HepG2 (cell line): ENCODE measurements around the gene SMTNL1. TPM values are rescaled to one million over a fixed set of nuclear protein-coding genes. Genes with fewer than 3 reads are reported as not detected.

ENCODE experiments used
- FOXA1 ChIP-seq, 2 experiments: fragments of 450-650 bp in 1 of 2; sonication (generic) in 1 of 2; formaldehyde crosslinking in 1 of 2; IDR thresholded peaks; 2 replicates each; pipeline versions ENCODE4 v1.4.0 to v1.6.1; 2016 to 2020; ENCODE audit warnings: missing genetic modification reagents in 1 of 2
- GRHL1 ChIP-seq: sonication (generic); formaldehyde crosslinking; conservative IDR thresholded peaks from 2 replicates; pipeline ENCODE4 v1.8.0; 2022; ENCODE audit warnings: missing genetic modification reagents
- KLF13 ChIP-seq: sonication (generic); formaldehyde crosslinking; IDR thresholded peaks from 2 replicates; pipeline ENCODE4 v1.4.0; 2020; ENCODE audit warnings: mild to moderate bottlenecking, missing genetic modification reagents
- KLF6 ChIP-seq: IDR thresholded peaks from 2 replicates; pipeline ENCODE4 v1.8.0; 2016; ENCODE audit warnings: missing biosample characterization, missing genetic modification reagents
- KMT2A ChIP-seq: sonication (generic); formaldehyde crosslinking; IDR thresholded peaks from 2 replicates; pipeline ENCODE4 v1.4.0; 2020; ENCODE audit warnings: missing genetic modification reagents
- PRMT3 ChIP-seq: sonication (generic); formaldehyde crosslinking; IDR thresholded peaks from 2 replicates; pipeline ENCODE4 v1.8.1; 2022; ENCODE audit warnings: low read depth, mild to moderate bottlenecking, moderate library complexity, missing genetic modification reagents, borderline replicate concordance
- PTBP1 ChIP-seq: fragments of 200-400 bp; formaldehyde crosslinking; IDR thresholded peaks from 2 replicates; pipeline ENCODE4 v1.6.1; 2018; ENCODE audit warnings: low read length, low read depth; ENCODE audit not compliant: poor library complexity, severe bottlenecking
- RBM39 ChIP-seq: fragments of 200-400 bp; formaldehyde crosslinking; IDR thresholded peaks from one replicate; pipeline ENCODE4 v1.6.1; 2018; ENCODE audit warnings: antibody characterized with exemption, mild to moderate bottlenecking, low read depth, low read length; ENCODE audit not compliant: poor library complexity, severe bottlenecking
- SMARCE1 ChIP-seq: fragments of 450-650 bp; IDR thresholded peaks from 2 replicates; pipeline ENCODE4 v1.6.1; 2017; ENCODE audit warnings: borderline replicate concordance
- SNAPC5 ChIP-seq: sonication (generic); formaldehyde crosslinking; IDR thresholded peaks from 2 replicates; pipeline ENCODE4 v1.8.1; 2023; ENCODE audit warnings: mild to moderate bottlenecking, missing genetic modification reagents, borderline replicate concordance
- SOX5 ChIP-seq: IDR thresholded peaks from 2 replicates; pipeline ENCODE4 v1.6.1; 2016; ENCODE audit warnings: borderline replicate concordance
- ZKSCAN5 ChIP-seq: sonication (generic); formaldehyde crosslinking; IDR thresholded peaks from 2 replicates; pipeline ENCODE4 v1.5.1; 2020; ENCODE audit warnings: mild to moderate bottlenecking, missing genetic modification reagents
- ZNF121 ChIP-seq: sonication (generic); formaldehyde crosslinking; IDR thresholded peaks from 2 replicates; pipeline ENCODE4 v1.5.0; 2020; ENCODE audit warnings: mild to moderate bottlenecking, missing genetic modification reagents
- ZNF317 ChIP-seq: sonication (generic); formaldehyde crosslinking; IDR thresholded peaks from 2 replicates; pipeline ENCODE4 v1.5.0; 2020; ENCODE audit warnings: mild to moderate bottlenecking, missing genetic modification reagents
- ZNF367 ChIP-seq: sonication (generic); formaldehyde crosslinking; IDR thresholded peaks from 2 replicates; pipeline ENCODE4 v1.4.0; 2020; ENCODE audit warnings: missing genetic modification reagents, borderline replicate concordance
- ZNF747 ChIP-seq: sonication (generic); formaldehyde crosslinking; IDR thresholded peaks from 2 replicates; pipeline ENCODE4 v1.8.1; 2023; ENCODE audit warnings: missing genetic modification reagents, mild to moderate bottlenecking, borderline replicate concordance
- polyA plus RNA-seq, 8 experiments: library from polyadenylated mRNA; depleted of rRNA in 3 of 8; stranded (reverse) in 7 of 8; unstranded in 1 of 8; fragments of >200 nt; fragmentation: Illumina TruSeq in 4 of 8; extraction: Trizol in 4 of 8; gene quantifications; 2 replicates each; pipeline versions ENCODE4 v1.2.1 to v1.2.3, GENCODE V29; 2011 to 2016; ENCODE audit warnings: low read depth in 4 of 8, missing spikeins in 1 of 8, mixed read lengths in 1 of 8; ENCODE audit not compliant: insufficient read depth in 1 of 8
- total RNA-seq, 5 experiments: library from RNA; depleted of rRNA; stranded (reverse); fragments of >200 nt; fragmentation: Illumina TruSeq; extraction: Trizol; gene quantifications; 2 replicates each; pipeline ENCODE4 v1.2.3, GENCODE V29; 2016; ENCODE audit warnings: low read depth in 1 of 5
- TF ChIP-seq, protein P1 (sequence below): sonication (generic); formaldehyde crosslinking; IDR thresholded peaks from 2 replicates; pipeline ENCODE4 v1.5.1; 2020; ENCODE audit warnings: missing genetic modification reagents, mild to moderate bottlenecking, borderline replicate concordance
- TF ChIP-seq, protein P2 (sequence below): sonication (generic); formaldehyde crosslinking; IDR thresholded peaks from 2 replicates; pipeline ENCODE4 v1.8.0; 2022; ENCODE audit warnings: missing genetic modification reagents, low read depth, mild to moderate bottlenecking, borderline replicate concordance
- TF ChIP-seq, protein P3 (sequence below): sonication (generic); formaldehyde crosslinking; IDR thresholded peaks from 2 replicates; pipeline ENCODE4 v1.4.0; 2020; ENCODE audit warnings: missing genetic modification reagents

Gene SMTNL1
- total and polyA plus RNA-seq, 2 of the 13 experiments (the other 11 are each of a cell fraction or from before 2014, with no cell fraction given), result 0.04 TPM; not detected in 1

GRCh38 chr11:57515332-57516060 lies 21.9 kb upstream of the SMTNL1 start, which contains the start of gene SLC43A1 (continued):
- TF ChIP-seq PTBP1 (no peak), ZKSCAN5 (CRISPR knock-in tag) (peak; percentile 91), KLF13 (CRISPR knock-in tag) (no peak), FOXA1 (IDR thresholded peaks at IDR 0.05) (no peak), FOXA1 (CRISPR knock-in tag; IDR thresholded peaks at IDR 0.05) (peak; percentile 34; the same call in 1 of the 2 replicates), PRMT3 (CRISPR knock-in tag) (0 out of 2 replicates have a peak, but pooled peaks have one; percentile 70), SNAPC5 (CRISPR knock-in tag) (no peak), ZNF121 (no peak), KLF6 (CRISPR knock-in tag) (peak; percentile 65; the same call in 1 of the 2 replicates), RBM39 (peak; percentile 52), SMARCE1 (no peak), ZNF747 (CRISPR knock-in tag) (peak; percentile 22; the same call in 1 of the 2 replicates), SOX5 (CRISPR knock-in tag) (peak; percentile 40; the same call in 1 of the 2 replicates), GRHL1 (CRISPR knock-in tag) (no peak), KMT2A (CRISPR knock-in tag) (0 out of 2 replicates have a peak, but pooled peaks have one; percentile 31), ZNF317 (CRISPR knock-in tag) (peak; percentile 34; the same call in 1 of the 2 replicates), ZNF367 (CRISPR knock-in tag) (no peak)
- TF ChIP-seq, protein P1, sequence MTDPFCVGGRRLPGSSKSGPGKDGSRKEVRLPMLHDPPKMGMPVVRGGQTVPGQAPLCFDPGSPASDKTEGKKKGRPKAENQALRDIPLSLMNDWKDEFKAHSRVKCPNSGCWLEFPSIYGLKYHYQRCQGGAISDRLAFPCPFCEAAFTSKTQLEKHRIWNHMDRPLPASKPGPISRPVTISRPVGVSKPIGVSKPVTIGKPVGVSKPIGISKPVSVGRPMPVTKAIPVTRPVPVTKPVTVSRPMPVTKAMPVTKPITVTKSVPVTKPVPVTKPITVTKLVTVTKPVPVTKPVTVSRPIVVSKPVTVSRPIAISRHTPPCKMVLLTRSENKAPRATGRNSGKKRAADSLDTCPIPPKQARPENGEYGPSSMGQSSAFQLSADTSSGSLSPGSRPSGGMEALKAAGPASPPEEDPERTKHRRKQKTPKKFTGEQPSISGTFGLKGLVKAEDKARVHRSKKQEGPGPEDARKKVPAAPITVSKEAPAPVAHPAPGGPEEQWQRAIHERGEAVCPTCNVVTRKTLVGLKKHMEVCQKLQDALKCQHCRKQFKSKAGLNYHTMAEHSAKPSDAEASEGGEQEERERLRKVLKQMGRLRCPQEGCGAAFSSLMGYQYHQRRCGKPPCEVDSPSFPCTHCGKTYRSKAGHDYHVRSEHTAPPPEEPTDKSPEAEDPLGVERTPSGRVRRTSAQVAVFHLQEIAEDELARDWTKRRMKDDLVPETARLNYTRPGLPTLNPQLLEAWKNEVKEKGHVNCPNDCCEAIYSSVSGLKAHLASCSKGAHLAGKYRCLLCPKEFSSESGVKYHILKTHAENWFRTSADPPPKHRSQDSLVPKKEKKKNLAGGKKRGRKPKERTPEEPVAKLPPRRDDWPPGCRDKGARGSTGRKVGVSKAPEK (CRISPR knock-in tag), result no peak
- TF ChIP-seq, protein P2, sequence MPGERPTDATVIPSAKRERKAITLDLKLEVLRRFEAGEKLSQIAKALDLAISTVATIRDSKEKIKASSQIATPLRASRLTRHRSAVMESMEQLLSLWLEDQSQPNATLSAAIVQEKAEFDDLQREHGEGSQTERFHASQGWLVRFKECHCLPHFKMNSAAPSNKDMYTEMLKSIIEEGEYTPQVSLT (CRISPR knock-in tag), result no peak
- TF ChIP-seq, protein P3, sequence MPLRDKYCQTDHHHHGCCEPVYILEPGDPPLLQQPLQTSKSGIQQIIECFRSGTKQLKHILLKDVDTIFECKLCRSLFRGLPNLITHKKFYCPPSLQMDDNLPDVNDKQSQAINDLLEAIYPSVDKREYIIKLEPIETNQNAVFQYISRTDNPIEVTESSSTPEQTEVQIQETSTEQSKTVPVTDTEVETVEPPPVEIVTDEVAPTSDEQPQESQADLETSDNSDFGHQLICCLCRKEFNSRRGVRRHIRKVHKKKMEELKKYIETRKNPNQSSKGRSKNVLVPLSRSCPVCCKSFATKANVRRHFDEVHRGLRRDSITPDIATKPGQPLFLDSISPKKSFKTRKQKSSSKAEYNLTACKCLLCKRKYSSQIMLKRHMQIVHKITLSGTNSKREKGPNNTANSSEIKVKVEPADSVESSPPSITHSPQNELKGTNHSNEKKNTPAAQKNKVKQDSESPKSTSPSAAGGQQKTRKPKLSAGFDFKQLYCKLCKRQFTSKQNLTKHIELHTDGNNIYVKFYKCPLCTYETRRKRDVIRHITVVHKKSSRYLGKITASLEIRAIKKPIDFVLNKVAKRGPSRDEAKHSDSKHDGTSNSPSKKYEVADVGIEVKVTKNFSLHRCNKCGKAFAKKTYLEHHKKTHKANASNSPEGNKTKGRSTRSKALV, result peak; percentile 87
